Measurements from ENCODE around the gene NOP53.
"Not testable (repeated sequence)": the region's sequence is repeated elsewhere in the genome, so short reads cannot be mapped to it uniquely, and the experiment has no call there.

The NOP53 gene

DNA sequence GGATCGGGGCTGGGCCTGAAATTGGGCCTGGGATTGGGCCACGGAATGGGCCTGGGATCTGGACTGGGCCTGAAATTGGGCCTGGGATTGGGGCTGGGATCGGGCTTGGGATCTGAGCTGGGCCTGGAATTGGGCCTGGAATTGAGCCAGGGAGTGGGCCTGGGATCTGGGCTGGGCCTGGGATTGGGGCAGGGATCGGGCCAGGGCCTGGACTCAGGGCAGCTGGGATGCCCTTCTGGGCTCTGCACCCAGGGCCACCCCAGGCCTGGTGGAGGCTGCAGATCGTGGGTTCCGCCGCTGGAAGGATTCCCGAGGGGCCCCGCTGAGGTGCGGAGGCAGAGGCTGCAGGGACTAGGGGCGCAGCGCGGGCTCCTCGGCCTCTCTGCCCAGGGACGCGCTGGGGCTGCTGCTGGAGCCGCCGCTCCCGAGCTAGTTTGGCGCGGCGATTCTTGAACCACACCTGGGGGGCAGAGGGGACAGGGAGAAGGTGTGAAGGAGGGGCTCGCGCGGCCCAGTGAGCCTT is 57.2 kb downstream of the NOP53 start:
- in situ Hi-C loops (cut with HindIII; ENCODE audit: low sequenced_read_pairs): no loop called here

DNA sequence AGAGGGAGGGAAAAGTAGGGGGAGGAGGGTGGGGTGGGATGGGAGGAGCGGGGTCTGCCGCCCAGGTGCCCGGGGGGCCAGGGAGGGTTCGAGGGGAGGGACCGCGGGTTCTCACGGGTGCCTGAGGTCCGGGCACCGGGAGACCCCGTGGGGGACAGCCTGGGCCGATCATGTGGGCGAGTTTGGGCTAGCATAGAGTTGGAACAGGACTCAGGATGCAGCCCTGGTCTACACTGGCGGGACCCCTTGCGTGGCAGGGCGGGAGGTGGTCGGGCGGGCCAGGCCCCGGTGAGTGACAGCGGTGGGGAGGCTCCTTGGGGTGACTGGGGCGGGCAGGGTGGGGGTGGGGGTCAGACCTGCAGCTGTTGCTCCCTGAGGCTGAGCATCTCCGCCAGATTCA is 57.8 kb downstream of the NOP53 start:
- in situ Hi-C loops (cut with HindIII; ENCODE audit: low sequenced_read_pairs): not testable (repeated sequence)

GRCh38 chr19:47803671-47804070 is 58.3 kb downstream of the NOP53 start:
- in situ Hi-C loops (cut with HindIII; ENCODE audit: low sequenced_read_pairs): not testable (repeated sequence)

DNA sequence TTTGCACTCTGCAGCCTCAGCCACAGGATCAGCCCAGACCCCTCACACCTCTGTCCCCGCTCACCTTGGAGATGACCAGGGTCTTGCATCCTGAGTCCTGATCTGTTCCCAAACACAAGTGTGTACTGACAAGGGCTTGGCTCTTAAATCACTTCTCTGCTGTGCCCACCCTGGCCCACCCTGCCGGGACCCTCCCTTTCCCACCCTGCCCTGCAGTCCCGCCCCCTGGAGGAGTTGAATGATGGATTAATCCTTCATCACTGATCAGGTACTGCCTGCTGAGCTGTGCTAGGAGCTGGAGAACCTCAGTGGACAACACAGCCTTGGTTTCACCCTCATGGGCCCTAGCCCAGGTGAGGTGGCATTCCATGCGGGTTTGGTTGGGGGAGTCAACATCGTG is 59.1 kb downstream of the NOP53 start, which contains the start of gene TPRX1:
TPRX1 (minus strand) TSS at position 101 of the 400 bp plus-strand sequence; CDS start at position 89, 12 bp downstream.
- in situ Hi-C loops (cut with HindIII; ENCODE audit: low sequenced_read_pairs): not testable (repeated sequence)

- in situ Hi-C loops (cut with HindIII; ENCODE audit: low sequenced_read_pairs): no loop called here
These were observed 60.0 kb downstream of the NOP53 start for GRCh38 chr19:47805313-47805712.

- in situ Hi-C loops (cut with HindIII; ENCODE audit: low sequenced_read_pairs): no loop called here
These were observed 61.1 kb downstream of the NOP53 start for GRCh38 chr19:47806435-47806834.
